Neural cell (in vitro differentiated cells): ENCODE results near the gene DIDO1. TPM values are rescaled to one million over a fixed set of nuclear protein-coding genes. Genes with fewer than 3 reads are reported as not detected.

Experiments
- H2AFZ ChIP-seq: fragments of 200-600, 300-800 bp; sonication (generic), shearing (Covaris generic); 2 replicates; pipeline ENCODE4 v1.6.0; 2014; ENCODE audit warnings: low read depth, mild to moderate bottlenecking, antibody characterized with exemption, low read length, moderate library complexity
- H3F3A ChIP-seq: fragments of 200-600 bp; shearing (Covaris generic); 2 replicates; pipeline ENCODE4 v1.6.1; 2016; ENCODE audit warnings: mild to moderate bottlenecking, moderate library complexity, mixed read lengths, antibody characterized with exemption, low read length; ENCODE audit not compliant: insufficient read depth, poor library complexity, severe bottlenecking
- H3K27ac ChIP-seq: fragments of 200-600, 300-800 bp; sonication (generic), shearing (Covaris generic); 2 replicates; pipeline ENCODE4 v1.5.1; 2014; ENCODE audit warnings: mild to moderate bottlenecking, low read length, moderate library complexity
- H3K27me3 ChIP-seq: fragments of 300-800, 200-600 bp; sonication (generic), shearing (Covaris generic); 2 replicates; pipeline ENCODE4 v1.6.0; 2014; ENCODE audit warnings: mild to moderate bottlenecking, low read depth, low read length, moderate library complexity; ENCODE audit not compliant: insufficient read depth
- H3K36me3 ChIP-seq: fragments of 300-800, 200-600 bp; sonication (generic), shearing (Covaris generic); 2 replicates; pipeline ENCODE4 v1.5.1; 2014; ENCODE audit warnings: mild to moderate bottlenecking, antibody characterized with exemption, low read length, moderate library complexity; ENCODE audit not compliant: insufficient read depth
- H3K4me2 ChIP-seq: fragments of 300-800, 200-600 bp; sonication (generic), shearing (Covaris generic); 2 replicates; pipeline ENCODE4 v1.6.0; 2014; ENCODE audit warnings: mild to moderate bottlenecking, low read length
- H3K4me3 ChIP-seq: fragments of 300-800, 200-600 bp; sonication (generic), shearing (Covaris generic); 2 replicates; pipeline ENCODE4 v1.5.1; 2014; ENCODE audit warnings: mild to moderate bottlenecking, low read length, moderate library complexity
- H3K79me2 ChIP-seq: fragments of 200-600 bp; shearing (Covaris generic); replicated peaks from 2 replicates; pipeline ENCODE4 v1.6.0; 2014; ENCODE audit warnings: mild to moderate bottlenecking, low read length, moderate library complexity; ENCODE audit not compliant: insufficient read depth
- H3K9ac ChIP-seq: fragments of 300-800, 200-600 bp; sonication (generic), shearing (Covaris generic); 2 replicates; pipeline ENCODE4 v1.6.1; 2016; ENCODE audit warnings: mild to moderate bottlenecking, low read length, mixed read lengths
- H3K9me2 ChIP-seq: fragments of 200-600 bp; shearing (Covaris generic); 2 replicates; pipeline ENCODE4 v1.6.1; 2016; ENCODE audit warnings: mild to moderate bottlenecking, low read length, mixed read lengths; ENCODE audit not compliant: insufficient read depth
- H3K9me3 ChIP-seq: fragments of 200-600, 300-800 bp; sonication (generic), shearing (Covaris generic); 2 replicates; pipeline ENCODE4 v1.6.1; 2016; ENCODE audit warnings: mild to moderate bottlenecking, mixed run types, low read length, moderate library complexity, mixed read lengths
- H4K20me1 ChIP-seq: fragments of 200-600 bp; shearing (Covaris generic); 2 replicates; pipeline ENCODE4 v1.6.1; 2016; ENCODE audit warnings: mild to moderate bottlenecking, mixed run types; ENCODE audit not compliant: insufficient read depth
- CTCF ChIP-seq: fragments of 450-650 bp; IDR thresholded peaks from 2 replicates; pipeline ENCODE4 v1.5.1; 2014; ENCODE audit warnings: antibody characterized with exemption, mild to moderate bottlenecking, moderate library complexity; ENCODE audit not compliant: poor library complexity, severe bottlenecking
- EP300 ChIP-seq: fragments of 450-650 bp; conservative IDR thresholded peaks from 2 replicates; pipeline ENCODE4 v1.6.1; 2014; ENCODE audit warnings: antibody characterized with exemption, mild to moderate bottlenecking, moderate library complexity; ENCODE audit not compliant: poor library complexity, severe bottlenecking
- EZH2 ChIP-seq: fragments of 200-600, 300-800 bp; shearing (Covaris generic), sonication (generic); IDR thresholded peaks from 2 replicates; pipeline ENCODE4 v1.6.1; 2014; ENCODE audit warnings: antibody characterized with exemption, low read length, borderline replicate concordance, mild to moderate bottlenecking; ENCODE audit not compliant: insufficient read depth, poor library complexity, severe bottlenecking
- MXI1 ChIP-seq: fragments of 450-650 bp; conservative IDR thresholded peaks from 2 replicates; pipeline ENCODE4 v1.6.1; 2014; ENCODE audit warnings: antibody characterized with exemption, mild to moderate bottlenecking; ENCODE audit not compliant: poor library complexity, severe bottlenecking
- POLR2AphosphoS5 ChIP-seq: IDR thresholded peaks from 2 replicates; pipeline ENCODE4 v1.6.1; 2012
- RAD21 ChIP-seq: fragments of 450-650 bp; conservative IDR thresholded peaks from 2 replicates; pipeline ENCODE4 v1.6.1; 2014; ENCODE audit warnings: antibody characterized with exemption, mild to moderate bottlenecking, moderate library complexity
- REST ChIP-seq: IDR thresholded peaks from 2 replicates; pipeline ENCODE4 v1.6.1; 2012; ENCODE audit warnings: borderline replicate concordance
- SMC3 ChIP-seq: fragments of 450-650 bp; conservative IDR thresholded peaks from 2 replicates; pipeline ENCODE4 v1.6.1; 2014; ENCODE audit warnings: antibody characterized with exemption, mild to moderate bottlenecking, moderate library complexity; ENCODE audit not compliant: poor library complexity
- TAF1 ChIP-seq: IDR thresholded peaks from 2 replicates; pipeline ENCODE4 v1.6.1; 2012; ENCODE audit warnings: low read depth
- polyA plus RNA-seq: library from polyadenylated mRNA; depleted of rRNA; stranded (reverse); fragments of >200 nt; gene quantifications from 2 replicates; pipeline ENCODE4 v1.2.3, GENCODE V29; 2014

DIDO1 gene
- polyA plus RNA-seq, 1 donor from 2014 or later, result 42.8 TPM

GRCh38 chr20:62927128-62927705 lies 912 bp upstream of the DIDO1 start:
- Histone ChIP-seq H3K27ac (peak overlapping the region; percentile 92), H3K4me3 (peak overlapping the region; percentile 98), H3F3A (peaks cover 3% of the 10 kb centered on the region), H3K9me3 (no peaks in the 10 kb centered on the region), H3K9ac (peak overlapping the region; percentile 97), H3K79me2 (peaks cover 86% of the 10 kb centered on the region), H3K9me2 (no peaks in the 10 kb centered on the region), H3K36me3 (no peaks in the 10 kb centered on the region), H4K20me1 (peaks cover 8% of the 10 kb centered on the region), H3K4me2 (peak overlapping the region; percentile 70), H2AFZ (no peak overlapping the region), H3K27me3 (no peaks in the 10 kb centered on the region)
- TF ChIP-seq MXI1, result no peak
- no peak for TF ChIP-seq RAD21
- no peak for TF ChIP-seq SMC3
- no peak for TF ChIP-seq CTCF
- no peak for TF ChIP-seq REST
- TF ChIP-seq EZH2, result no peak
- TF ChIP-seq TAF1, result no peak
- TF ChIP-seq EP300, result no peak
- TF ChIP-seq POLR2AphosphoS5, result no peak

DNA sequence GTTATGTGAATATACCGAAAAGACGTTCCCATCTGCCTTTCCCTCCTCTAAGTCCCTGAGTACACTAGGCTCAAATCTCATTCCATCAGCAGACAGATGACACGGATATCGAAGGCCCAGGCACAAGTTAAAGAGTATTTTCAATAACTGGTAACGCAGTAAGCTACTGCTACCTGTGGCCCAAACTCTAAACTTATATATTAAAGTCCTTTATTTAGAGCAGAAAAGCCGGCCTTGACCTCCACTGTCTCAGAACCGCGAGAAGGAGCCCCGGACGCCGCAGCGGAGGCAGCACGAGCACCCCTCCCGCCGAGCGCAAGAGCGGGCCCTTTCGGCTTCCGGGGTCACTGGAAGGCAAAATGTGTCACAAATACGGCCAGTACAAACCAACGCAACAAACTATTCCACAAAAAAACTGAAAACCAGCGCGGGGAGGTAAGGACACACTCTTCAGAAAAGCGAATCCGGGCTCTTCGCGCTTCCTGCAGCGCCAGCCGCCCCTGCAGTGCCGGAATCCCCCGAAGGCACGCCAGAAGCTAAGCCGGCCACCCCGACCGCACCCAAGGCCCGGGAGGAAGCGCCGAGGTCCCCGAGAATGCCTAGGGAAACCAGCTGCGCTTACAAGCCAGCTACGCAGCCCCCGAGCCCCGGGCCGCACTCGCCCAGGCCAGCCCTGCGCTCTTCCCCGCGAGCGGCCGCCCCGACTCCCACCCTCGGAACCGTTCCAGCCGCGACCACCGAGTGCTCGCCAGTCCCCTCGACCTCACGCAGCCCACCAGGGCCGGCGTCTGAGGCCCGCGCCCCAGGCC lies 681 bp downstream of the DIDO1 start:
- H3K27ac ChIP-seq, result peak overlapping the region; percentile 92
- no peaks in the 10 kb centered on the region for H3K9me3 ChIP-seq
- H3K9ac ChIP-seq, result peak overlapping the region; percentile 97
- H3K27me3 ChIP-seq, result no peaks in the 10 kb centered on the region
- H3K79me2 ChIP-seq, result peaks cover 86% of the 10 kb centered on the region
- peaks cover 3% of the 10 kb centered on the region for H3F3A ChIP-seq
- H3K4me2 ChIP-seq, result peak overlapping the region; percentile 90
- H3K9me2 ChIP-seq, result no peaks in the 10 kb centered on the region
- peaks cover 15% of the 10 kb centered on the region for H4K20me1 ChIP-seq
- no peak overlapping the region for H2AFZ ChIP-seq
- peak overlapping the region; percentile 98 for H3K4me3 ChIP-seq
- no peaks in the 10 kb centered on the region for H3K36me3 ChIP-seq
- TF ChIP-seq TAF1 (no peak), CTCF (no peak), EP300 (no peak), MXI1 (peak; percentile 21), POLR2AphosphoS5 (no peak)
